ENCODE data around the gene BDKRB1. TPM values are rescaled to one million over a fixed set of nuclear protein-coding genes. Genes with fewer than 3 reads are reported as not detected.

The BDKRB1 gene
- total RNA-seq, 1 experiment from 2014 or later, result not detected

- no peaks in the 10 kb centered on the region for H3K79me1 ChIP-seq (ENCODE audit: insufficient read depth, low read depth, low read length, poor library complexity, severe bottlenecking)
- no peak overlapping the region for H3K23ac ChIP-seq (ENCODE audit: insufficient read length, low read depth, low read length)
- H3K4me1 ChIP-seq (ENCODE audit: insufficient read depth, low read length), result peaks cover 6% of the 10 kb centered on the region
- no peak overlapping the region for H3K27ac ChIP-seq (ENCODE audit: insufficient read length, low read depth, low read length)
- Mint-ChIP-seq H3K4me3 (no peak overlapping the region), H3K27ac (no peak overlapping the region; a peak in 1 of 7 replicates), H3K9me3 (peaks cover 7 to 10% of the 10 kb centered on the region in 2 experiments), H3K36me3 (ENCODE audit: insufficient read depth in 1 of 3, low read depth in 3 of 3) (peaks cover 0 to 8% (median 0%) of the 10 kb centered on the region in 3 experiments; a peak in 4 of 7 replicates), H3K27me3 (ENCODE audit: low read depth) (peaks cover 3% of the 10 kb centered on the region; the same call in 1 of the 2 replicates), H3K4me1 (peaks cover 14 to 19% of the 10 kb centered on the region in 2 experiments)
- H3K4me2 ChIP-seq (ENCODE audit: insufficient read depth, insufficient read length, low read length), result no peak overlapping the region
- H2BK15ac ChIP-seq (ENCODE audit: low read depth, low read length), result no peak overlapping the region
- no peak overlapping the region for H3K4ac ChIP-seq (ENCODE audit: low read depth, low read length)
- H2BK12ac ChIP-seq (ENCODE audit: insufficient read length, low read depth, low read length), result no peak overlapping the region
- H4K20me1 ChIP-seq (ENCODE audit: control insufficient read depth, insufficient read depth, insufficient read length), result no peaks in the 10 kb centered on the region
- no peak overlapping the region for H3K9ac ChIP-seq (ENCODE audit: extremely low read depth, insufficient read length, low read length)
- WGBS (ENCODE audit: extremely low coverage, insufficient read length, low lambda C conversion rate), result no CpG with 5 or more reads among the region's 11 CpGs
- H4K91ac ChIP-seq (ENCODE audit: insufficient read length, low read depth, low read length), result no peak overlapping the region
- no peak overlapping the region for H2BK5ac ChIP-seq (ENCODE audit: insufficient read length, low read length)
- no peak overlapping the region for H3K18ac ChIP-seq (ENCODE audit: insufficient read length, low read depth, low read length)
- no peaks in the 10 kb centered on the region for H3K23me2 ChIP-seq (ENCODE audit: insufficient read length, low read depth, low read length, poor library complexity, severe bottlenecking)
- H3K9me3 ChIP-seq (ENCODE audit: control insufficient read depth, low read depth, low read length), result peaks cover 5% of the 10 kb centered on the region
- H3K14ac ChIP-seq (ENCODE audit: insufficient read depth, low read length), result no peak overlapping the region
- H3K27me3 ChIP-seq (ENCODE audit: insufficient read depth, low read length), result no peaks in the 10 kb centered on the region
- no peak for TF ChIP-seq CTCF (conservative IDR thresholded peaks at IDR 0.05)
- no peak overlapping the region for H2AFZ ChIP-seq (ENCODE audit: low read length)
- no peak overlapping the region for H2AK5ac ChIP-seq (ENCODE audit: insufficient read length, low read length)
- no peak overlapping the region for H3T11ph ChIP-seq (ENCODE audit: low read length)
- no peak overlapping the region for H2BK120ac ChIP-seq (ENCODE audit: low read depth, low read length, poor library complexity, severe bottlenecking)
- H2BK20ac ChIP-seq (ENCODE audit: low read depth, low read length, poor library complexity, severe bottlenecking), result no peak overlapping the region
- H3K56ac ChIP-seq (ENCODE audit: insufficient read length, low read depth, low read length), result no peak overlapping the region
- H3K79me2 ChIP-seq (ENCODE audit: insufficient read depth, low read length), result no peaks in the 10 kb centered on the region
- H4K8ac ChIP-seq (replicated peaks; ENCODE audit: insufficient read length, low read depth, low read length), result no peak overlapping the region
- DNase-seq, result no peak
- no peak overlapping the region for H4K5ac ChIP-seq (ENCODE audit: insufficient read length, low read depth, low read length)
These were observed 23.5 kb upstream of the BDKRB1 start for GRCh38 chr14:96232506-96232905.

Data from H9 (cell line).